H1 (cell line): ENCODE measurements around the gene ST6GALNAC5. TPM values are rescaled to one million over a fixed set of nuclear protein-coding genes. Genes with fewer than 3 reads are reported as not detected.

ENCODE experiments used
- CTCF ChIA-PET: fragments of 300-600 bp; sonication (Branson Sonifier 250); formaldehyde crosslinking; loops from one replicate; lab custom pipeline; 2021; ENCODE audit not compliant: partially characterized antibody; lab: Charles Lee
- POLR2A ChIA-PET: fragments of 300-600 bp; sonication (Branson Sonifier 250); formaldehyde crosslinking; loops from one replicate; lab custom pipeline; 2021; ENCODE audit warnings: inconsistent platforms; ENCODE audit not compliant: partially characterized antibody; lab: Charles Lee
- DNase-seq, 2 experiments: peaks; one replicate each; pipeline versions ENCODE4 v3.0.0 to v3.0.0-alpha.2; 2010 to 2022; ENCODE audit warnings: low spot score in 2 of 2, low read depth in 1 of 2, mixed read lengths in 1 of 2
- FAIRE-seq: peaks from 2 replicates; lab custom pipeline; 2011; peaks lifted over from hg19 to GRCh38; lab: Jason Lieb, UNC
- H2AFZ ChIP-seq: 2 replicates; pipeline ENCODE4 v1.8.1; 2012; ENCODE audit warnings: low read length, inconsistent platforms
- H2AK5ac ChIP-seq: 2 replicates; pipeline ENCODE4 v1.6.1; 2013; ENCODE audit warnings: low read depth, low read length
- H2BK120ac ChIP-seq: replicated peaks from 2 replicates; pipeline ENCODE3; 2013; ENCODE audit warnings: low read depth, low read length, inconsistent platforms
- H2BK12ac ChIP-seq: 2 replicates; pipeline ENCODE4 v1.6.1; 2013; ENCODE audit warnings: low read depth, low read length
- H2BK15ac ChIP-seq: 2 replicates; pipeline ENCODE4 v1.6.1; 2013; ENCODE audit warnings: low read length
- H2BK20ac ChIP-seq: 2 replicates; pipeline ENCODE4 v1.6.1; 2013; ENCODE audit warnings: low read length
- H2BK5ac ChIP-seq: 2 replicates; pipeline ENCODE4 v1.6.1; 2013; ENCODE audit warnings: low read depth, low read length
- H3K14ac ChIP-seq: 2 replicates; pipeline ENCODE4 v1.6.1; 2013; ENCODE audit warnings: inconsistent platforms; ENCODE audit not compliant: insufficient read length
- H3K18ac ChIP-seq: 2 replicates; pipeline ENCODE4 v1.6.1; 2013; ENCODE audit warnings: low read length; ENCODE audit errors: extremely low read depth
- H3K23ac ChIP-seq: 2 replicates; pipeline ENCODE4 v1.6.1; 2013; ENCODE audit warnings: inconsistent platforms; ENCODE audit not compliant: insufficient read length
- H3K23me2 ChIP-seq: 2 replicates; pipeline ENCODE4 v1.6.1; 2013; ENCODE audit warnings: low read depth, low read length
- H3K27ac ChIP-seq: 2 replicates; pipeline ENCODE4 v1.6.1; 2011; ENCODE audit warnings: low read depth, low read length, inconsistent platforms
- H3K27me3 ChIP-seq, 4 experiments: replicated peaks in 1 of 4; 1 replicate in 1 of 4; 2 replicates in 3 of 4; pipeline versions ENCODE4 v1.6.1 to v1.8.1; 2011 to 2013; ENCODE audit warnings: low read length in 3 of 4, mild to moderate bottlenecking in 3 of 4, inconsistent platforms in 2 of 4, mixed read lengths in 2 of 4, moderate library complexity in 1 of 4; ENCODE audit not compliant: control insufficient read depth in 3 of 4, insufficient read depth in 3 of 4; ENCODE audit errors: extremely low read depth in 1 of 4
- H3K36me3 ChIP-seq, 4 experiments: 2 replicates each; pipeline versions ENCODE4 v1.6.1 to v1.8.1; 2011 to 2013; ENCODE audit warnings: mild to moderate bottlenecking in 4 of 4, low read length in 3 of 4, moderate library complexity in 2 of 4, control low read depth in 1 of 4, inconsistent platforms in 1 of 4; ENCODE audit not compliant: insufficient read depth in 4 of 4, control insufficient read depth in 2 of 4
- H3K4ac ChIP-seq: replicated peaks from 2 replicates; pipeline ENCODE3; 2013; ENCODE audit warnings: low read length, low read depth, mixed read lengths, inconsistent platforms; ENCODE audit not compliant: insufficient read length
- H3K4me1 ChIP-seq, 4 experiments: replicated peaks in 1 of 4; 1 replicate in 1 of 4; 2 replicates in 3 of 4; pipeline versions ENCODE4 v1.6.1 to v1.8.1; 2011 to 2013; ENCODE audit warnings: low read length in 3 of 4, inconsistent platforms in 2 of 4, mixed read lengths in 1 of 4; ENCODE audit not compliant: insufficient read depth in 4 of 4, control insufficient read depth in 3 of 4
- H3K4me2 ChIP-seq, 2 experiments: 2 replicates each; pipeline versions ENCODE4 v1.6.1 to v1.8.1; 2011 to 2013; ENCODE audit warnings: low read depth in 2 of 2, low read length in 2 of 2, control low read depth in 1 of 2, inconsistent platforms in 1 of 2, mild to moderate bottlenecking in 1 of 2; ENCODE audit not compliant: insufficient read depth in 1 of 2
- H3K4me3 ChIP-seq, 4 experiments: fragments of 200-600, 300-600 bp in 1 of 4; sonication (generic), shearing (Covaris generic), sonication (Bioruptor Twin) in 1 of 4; 2 replicates each; pipeline versions ENCODE4 v1.5.1 to v1.8.1; 2011 to 2016; ENCODE audit warnings: low read length in 4 of 4, low read depth in 3 of 4, control low read depth in 2 of 4, inconsistent platforms in 2 of 4, mild to moderate bottlenecking in 2 of 4, mixed read lengths in 1 of 4, moderate library complexity in 1 of 4; ENCODE audit not compliant: insufficient read depth in 2 of 4; ENCODE audit errors: extremely low read depth in 1 of 4
- H3K56ac ChIP-seq: replicated peaks from 2 replicates; pipeline ENCODE3; 2013; ENCODE audit warnings: low read depth, mild to moderate bottlenecking, mixed read lengths, low read length, inconsistent platforms; ENCODE audit not compliant: insufficient read length
- H3K79me1 ChIP-seq: 2 replicates; pipeline ENCODE4 v1.6.1; 2013; ENCODE audit warnings: low read depth, low read length, control low read depth
- H3K79me2 ChIP-seq, 2 experiments: 2 replicates each; pipeline versions ENCODE4 v1.6.1 to v1.8.1; 2012 to 2013; ENCODE audit warnings: low read length in 2 of 2, mild to moderate bottlenecking in 2 of 2, inconsistent platforms in 1 of 2; ENCODE audit not compliant: insufficient read depth in 2 of 2, control insufficient read depth in 1 of 2
- H3K9ac ChIP-seq, 4 experiments: replicated peaks in 1 of 4; 1 replicate in 1 of 4; 2 replicates in 3 of 4; pipeline versions ENCODE4 v1.6.1 to v1.8.1; 2011 to 2013; ENCODE audit warnings: low read depth in 3 of 4, low read length in 3 of 4, control low read depth in 2 of 4, mild to moderate bottlenecking in 2 of 4, moderate library complexity in 2 of 4, inconsistent platforms in 1 of 4; ENCODE audit errors: extremely low read depth in 1 of 4
- H3K9me3 ChIP-seq, 2 experiments: 2 replicates each; pipeline versions ENCODE4 v1.6.1 to v1.8.1; 2012 to 2013; ENCODE audit warnings: mild to moderate bottlenecking in 2 of 2, moderate library complexity in 2 of 2, control low read depth in 1 of 2, inconsistent platforms in 1 of 2, low read depth in 1 of 2, low read length in 1 of 2, mixed read lengths in 1 of 2; ENCODE audit not compliant: insufficient read depth in 2 of 2
- H4K20me1 ChIP-seq, 2 experiments: replicated peaks in 1 of 2; 2 replicates each; pipeline versions ENCODE3 to v1.8.1; 2011 to 2013; ENCODE audit warnings: inconsistent platforms in 2 of 2, low read length in 2 of 2, mild to moderate bottlenecking in 1 of 2; ENCODE audit not compliant: insufficient read depth in 2 of 2, control insufficient read depth in 1 of 2
- H4K5ac ChIP-seq: 2 replicates; pipeline ENCODE4 v1.6.1; 2013; ENCODE audit warnings: low read length, low read depth, mixed read lengths, inconsistent platforms; ENCODE audit not compliant: insufficient read length
- H4K8ac ChIP-seq: 2 replicates; pipeline ENCODE4 v1.8.0; 2013; ENCODE audit warnings: mild to moderate bottlenecking, moderate library complexity, low read length, inconsistent platforms; ENCODE audit not compliant: insufficient read depth; ENCODE audit errors: extremely low read depth
- H4K91ac ChIP-seq: replicated peaks from 2 replicates; pipeline ENCODE3; 2013; ENCODE audit warnings: low read length, mixed read lengths, inconsistent platforms; ENCODE audit not compliant: insufficient read length
- BACH1 ChIP-seq: IDR thresholded peaks from 2 replicates; pipeline ENCODE4 v1.6.1; 2012; ENCODE audit warnings: low read length, improper control_type of control experiment
- CBX8 ChIP-seq: fragments of 300-800, 300-1000 bp; sonication (generic); IDR thresholded peaks from 2 replicates; pipeline ENCODE4 v1.7.1; 2016; ENCODE audit warnings: low read depth, low read length, borderline replicate concordance
- CHD1 ChIP-seq: IDR thresholded peaks from 2 replicates; pipeline ENCODE4 v1.6.1; 2012; ENCODE audit warnings: low read depth, low read length, improper control_type of control experiment
- EZH2 ChIP-seq: fragments of 200-600 bp; sonication (generic); IDR thresholded peaks from 2 replicates; pipeline ENCODE4 v1.7.1; 2012; ENCODE audit warnings: low read depth, mild to moderate bottlenecking, moderate library complexity, low read length, inconsistent platforms; ENCODE audit not compliant: severe bottlenecking
- KDM1A ChIP-seq: fragments of 200-600, 300-600 bp; sonication (generic); IDR thresholded peaks from 2 replicates; pipeline ENCODE4 v1.7.1; 2016; ENCODE audit warnings: mild to moderate bottlenecking, low read length, borderline replicate concordance
- KDM5A ChIP-seq: fragments of 200-600 bp; IDR thresholded peaks from 2 replicates; pipeline ENCODE4 v1.7.1; 2012; ENCODE audit warnings: mild to moderate bottlenecking, low read length, inconsistent platforms, mixed read lengths
- WGBS, 2 experiments: shearing (Covaris generic) in 1 of 2; methylation state at CpG; one replicate each; pipeline versions ENCODE4 v1.1.6 to v1.1.7; 2013 to 2015; ENCODE audit warnings: low lambda C conversion rate in 2 of 2, mixed read lengths in 2 of 2, inconsistent platforms in 1 of 2, low coverage in 1 of 2, missing lambda C conversion rate in 1 of 2; ENCODE audit not compliant: insufficient replicate concordance in 2 of 2, insufficient coverage in 1 of 2, insufficient read length in 1 of 2; ENCODE audit errors: extremely low coverage in 1 of 2, missing lambda C conversion rate in 1 of 2; 5-methylcytosine and 5-hydroxymethylcytosine counted together
- polyA plus RNA-seq, 7 experiments: library from polyadenylated mRNA; depleted of rRNA in 3 of 7; stranded (reverse) in 5 of 7; unstranded in 2 of 7; fragments of >200 nt in 5 of 7; fragments of 200-250 nt in 2 of 7; gene quantifications; 1 replicate in 5 of 7; 2 replicates in 1 of 7; 4 replicates in 1 of 7; pipeline versions ENCODE4 v1.2.1 to v1.2.3, GENCODE V29; 2011 to 2013; ENCODE audit warnings: missing spikeins in 2 of 7, mixed read lengths in 2 of 7
- total RNA-seq: library from RNA; stranded (reverse); fragmentation: NEBNext Ultra II Directional; extraction: Animal tissue kit (Norgen Biotek cat#: 25700); gene quantifications from 2 replicates; pipeline ENCODE4 v1.2.1, GENCODE V29; 2021

The ST6GALNAC5 gene
- total and polyA plus RNA-seq, 2 of the 8 experiments (the other 6 are each of a cell fraction or from before 2014, with no cell fraction given): 6.2 to 7.3 TPM

DNA sequence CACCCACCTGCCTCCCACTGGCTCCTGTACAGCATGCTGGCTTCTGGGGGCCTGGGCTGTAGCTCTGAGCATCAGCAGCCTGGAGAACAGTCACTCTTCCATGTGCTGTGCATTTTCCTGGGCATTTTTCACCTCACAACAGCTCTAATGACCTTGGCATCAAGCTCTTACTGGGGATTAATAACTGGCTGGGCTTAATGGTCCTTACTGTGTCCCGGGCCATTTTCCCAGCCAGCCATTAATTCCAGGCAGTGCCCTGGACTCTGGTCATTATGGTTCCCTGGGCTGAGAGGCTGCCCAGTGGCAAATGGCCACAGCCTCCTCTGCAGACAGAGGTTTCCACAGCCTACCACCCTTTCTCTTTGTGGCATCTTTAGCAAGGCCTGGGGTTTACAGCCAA, 171.8 kb downstream of the ST6GALNAC5 start:
- POLR2A ChIA-PET: no interaction called here
- H2AFZ ChIP-seq: no peak overlapping the region
- TF ChIP-seq KDM1A: no peak
- TF ChIP-seq EZH2: no peak
- TF ChIP-seq KDM5A: no peak
- no peak for TF ChIP-seq CBX8
- TF ChIP-seq BACH1: no peak
- TF ChIP-seq CHD1: no peak

More for the DNA sequence above, 171.8 kb downstream of the ST6GALNAC5 start:
- Histone ChIP-seq H3K27ac (no peak overlapping the region), H2BK20ac (no peak overlapping the region), H3K27me3 (peaks cover 0 to 1% (median 0%) of the 10 kb centered on the region in 4 experiments; a peak in 1 of 7 replicates), H3K36me3 (no peaks in the 10 kb centered on the region), H3K23me2 (no peaks in the 10 kb centered on the region), H3K56ac (no peak overlapping the region), H2BK15ac (no peak overlapping the region), H3K79me2 (no peaks in the 10 kb centered on the region), H3K9me3 (0 out of 4 replicates have a peak, but pooled peaks cover 0 to 2% of the 10 kb centered on the region in 2 experiments), H3K9ac (no peak overlapping the region), H3K18ac (no peak overlapping the region), H3K79me1 (no peaks in the 10 kb centered on the region), H2BK5ac (no peak overlapping the region), H3K4me2 (no peak overlapping the region), H4K8ac (no peak overlapping the region), H2AK5ac (no peak overlapping the region), H4K91ac (no peak overlapping the region), H3K4me1 (no peaks in the 10 kb centered on the region), H2BK12ac (no peak overlapping the region), H3K4ac (no peak overlapping the region), H4K5ac (no peak overlapping the region), H2BK120ac (no peak overlapping the region), H3K14ac (no peak overlapping the region), H3K23ac (no peak overlapping the region), H4K20me1 (no peaks in the 10 kb centered on the region), H3K4me3 (no peak overlapping the region)
- WGBS, 2 experiments: 100% methylated on average over 1 of the region's 1 CpG; no CpG with 5 or more reads in 1 of the 2 experiments
- DNase-seq (no peak), FAIRE-seq (no peak)
- CTCF ChIA-PET: no interaction called here
